KMS-11 (cell line): ENCODE measurements around the gene PPP1R18.

Experiments
- H2AFZ ChIP-seq: fragments of 200-600 bp; sonication (generic); 2 replicates; pipeline ENCODE4 v1.6.1; 2016; ENCODE audit warnings: antibody characterized with exemption, mixed run types, low read depth
- H3K27ac ChIP-seq: fragments of 200-600 bp; sonication (generic); 2 replicates; pipeline ENCODE4 v1.6.1; 2016; ENCODE audit warnings: mild to moderate bottlenecking, mixed run types
- H3K27me3 ChIP-seq: fragments of 200-600 bp; sonication (generic); 2 replicates; pipeline ENCODE4 v1.6.1; 2017; ENCODE audit warnings: mild to moderate bottlenecking, low read depth, mixed run types, moderate library complexity; ENCODE audit not compliant: insufficient read depth
- H3K36me3 ChIP-seq: fragments of 200-600 bp; sonication (generic); 2 replicates; pipeline ENCODE4 v1.6.1; 2017; ENCODE audit warnings: mild to moderate bottlenecking, mixed run types; ENCODE audit not compliant: insufficient read depth
- H3K4me1 ChIP-seq: fragments of 200-600 bp; sonication (generic); 2 replicates; pipeline ENCODE4 v1.6.1; 2016; ENCODE audit warnings: mild to moderate bottlenecking, low read depth, mixed run types; ENCODE audit not compliant: poor library complexity, severe bottlenecking
- H3K4me2 ChIP-seq: fragments of 200-600 bp; sonication (generic); 2 replicates; pipeline ENCODE4 v1.7.0; 2016; ENCODE audit warnings: mild to moderate bottlenecking, mixed run types
- H3K4me3 ChIP-seq: fragments of 200-600 bp; sonication (generic); IDR thresholded peaks from 2 replicates; pipeline ENCODE4 v1.6.1; 2017; ENCODE audit warnings: low read depth, low read length, mixed read lengths; ENCODE audit not compliant: insufficient read depth
- H3K79me2 ChIP-seq: fragments of 200-600 bp; sonication (generic); 2 replicates; pipeline ENCODE4 v1.6.1; 2016; ENCODE audit warnings: low read depth, mixed run types; ENCODE audit not compliant: insufficient read depth
- H3K9ac ChIP-seq: fragments of 200-600 bp; sonication (generic); 2 replicates; pipeline ENCODE4 v1.6.1; 2016; ENCODE audit warnings: mild to moderate bottlenecking, mixed run types
- H4K20me1 ChIP-seq: fragments of 200-600 bp; sonication (generic); 2 replicates; pipeline ENCODE4 v1.6.1; 2016; ENCODE audit warnings: mild to moderate bottlenecking, mixed run types; ENCODE audit not compliant: insufficient read depth
- CTCF ChIP-seq: fragments of 200-600 bp; sonication (generic); conservative IDR thresholded peaks from 2 replicates; pipeline ENCODE4 v1.6.1; 2017; ENCODE audit warnings: low read depth, mild to moderate bottlenecking, antibody characterized with exemption, low read length, moderate library complexity, mixed read lengths

Gene PPP1R18

GRCh38 chr6:30651143-30651542 is 35.3 kb downstream of the PPP1R18 start:
- H3K9ac ChIP-seq: no peak overlapping the region
- H2AFZ ChIP-seq: no peak overlapping the region
- no peaks in the 10 kb centered on the region; the same call in 1 of the 2 replicates for H3K36me3 ChIP-seq
- TF ChIP-seq CTCF: no peak
- H3K79me2 ChIP-seq: peaks cover 25% of the 10 kb centered on the region
- H3K27ac ChIP-seq: no peak overlapping the region
- H3K4me2 ChIP-seq: no peak overlapping the region
- no peaks in the 10 kb centered on the region for H4K20me1 ChIP-seq
- peaks cover 13% of the 10 kb centered on the region for H3K4me1 ChIP-seq
- no peaks in the 10 kb centered on the region for H3K27me3 ChIP-seq
- no peak overlapping the region for H3K4me3 ChIP-seq

- H3K4me2 ChIP-seq: peak overlapping the region; percentile 85
- peaks cover 31% of the 10 kb centered on the region for H3K79me2 ChIP-seq
- H3K9ac ChIP-seq: peak overlapping the region; percentile 83
- no peak overlapping the region for H3K4me3 ChIP-seq
- peak overlapping the region; percentile 85 for H2AFZ ChIP-seq
- no peaks in the 10 kb centered on the region for H3K27me3 ChIP-seq
- peak overlapping the region; percentile 81 for H3K27ac ChIP-seq
- H3K36me3 ChIP-seq: no peaks in the 10 kb centered on the region
- no peaks in the 10 kb centered on the region for H4K20me1 ChIP-seq
- TF ChIP-seq CTCF: no peak
- H3K4me1 ChIP-seq: peaks cover 13% of the 10 kb centered on the region
Measured at GRCh38 chr6:30647242-30648116, 39.0 kb downstream of the PPP1R18 start.

GRCh38 chr6:30646450-30647241 is 39.8 kb downstream of the PPP1R18 start, which contains the start of gene C6orf136:
C6orf136 (plus strand) TSS chr6:30647133; CDS start chr6:30647232, 99 bp downstream.
- Histone ChIP-seq H3K79me2 (peaks cover 31% of the 10 kb centered on the region), H3K36me3 (no peaks in the 10 kb centered on the region), H3K27me3 (no peaks in the 10 kb centered on the region), H2AFZ (peak within 1 kb of the TSS; percentile 85), H3K27ac (peak within 1 kb of the TSS; percentile 81), H3K9ac (peak within 1 kb of the TSS; percentile 83), H3K4me2 (peak within 1 kb of the TSS; percentile 85), H3K4me3 (no peak within 1 kb of the TSS), H4K20me1 (no peaks in the 10 kb centered on the region), H3K4me1 (peaks cover 13% of the 10 kb centered on the region)
- TF ChIP-seq CTCF: no peak

GRCh38 chr6:30645989-30646388 is 40.5 kb downstream of the PPP1R18 start:
- no peaks in the 10 kb centered on the region for H3K27me3 ChIP-seq
- TF ChIP-seq CTCF: no peak
- H3K36me3 ChIP-seq: no peaks in the 10 kb centered on the region
- H4K20me1 ChIP-seq: no peaks in the 10 kb centered on the region
- no peak overlapping the region for H3K4me3 ChIP-seq
- H3K4me2 ChIP-seq: peak overlapping the region; percentile 58; the same call in 1 of the 2 replicates
- no peak overlapping the region for H3K27ac ChIP-seq
- peaks cover 31% of the 10 kb centered on the region for H3K79me2 ChIP-seq
- H3K9ac ChIP-seq: no peak overlapping the region
- H2AFZ ChIP-seq: no peak overlapping the region
- peaks cover 13% of the 10 kb centered on the region for H3K4me1 ChIP-seq
